ENCODE data around the gene FAM149A.

The FAM149A gene

GRCh38 chr4:186204103-186204559, 99.6 kb downstream of the FAM149A start:
- peaks cover 5% of the 10 kb centered on the region for H3K9me3 ChIP-seq (ENCODE audit: control insufficient read depth, low read length)
- no peak overlapping the region for H3K27ac ChIP-seq (ENCODE audit: low read length, poor library complexity, severe bottlenecking)
- H3K4ac ChIP-seq (ENCODE audit: low read depth in 1 of 2, low read length in 2 of 2) = no peak overlapping the region
- H2BK120ac ChIP-seq (ENCODE audit: low read depth, low read length) = no peak overlapping the region
- DNase-seq = no peak
- H3K23ac ChIP-seq (ENCODE audit: low read length in 2 of 2) = no peak overlapping the region
- no peak overlapping the region for H3K18ac ChIP-seq (ENCODE audit: low read depth in 1 of 2, low read length in 2 of 2)
- no peak overlapping the region for H3K4me2 ChIP-seq (ENCODE audit: low read length, poor library complexity, severe bottlenecking)
- no peaks in the 10 kb centered on the region for H3K27me3 ChIP-seq (ENCODE audit: control insufficient read depth in 1 of 2, insufficient read depth in 1 of 2, low read length in 2 of 2)
- H3K14ac ChIP-seq (ENCODE audit: low read length in 2 of 2) = no peak overlapping the region
- H2AK5ac ChIP-seq (ENCODE audit: low read length, severe bottlenecking) = no peak overlapping the region
- H3K79me1 ChIP-seq (replicated peaks; ENCODE audit: low read length, poor library complexity, severe bottlenecking) = no peaks in the 10 kb centered on the region
- H3K4me3 ChIP-seq (ENCODE audit: insufficient read depth in 1 of 2, low read depth in 1 of 2, low read length in 2 of 2) = peak overlapping the region in 1 of 2 experiments; percentile 25
- H2BK15ac ChIP-seq (ENCODE audit: low read depth, poor library complexity, severe bottlenecking) = no peak overlapping the region
- H3K9ac ChIP-seq (ENCODE audit: low read length) = peak overlapping the region; percentile 63
- H3K4me1 ChIP-seq (ENCODE audit: control insufficient read depth, insufficient read depth, low read depth, low read length) = no peaks in the 10 kb centered on the region
- peaks cover 3 to 25% of the 10 kb centered on the region in 2 experiments for H3K36me3 ChIP-seq (ENCODE audit: control insufficient read depth in 1 of 2, insufficient read depth in 2 of 2, low read depth in 1 of 2, low read length in 2 of 2)
- H2AFZ ChIP-seq (ENCODE audit: low read depth, low read length) = no peak overlapping the region
- H4K8ac ChIP-seq (ENCODE audit: low read length) = no peak overlapping the region
- WGBS = 90% methylated on average over 29 of the region's 45 CpGs
- H2BK5ac ChIP-seq (ENCODE audit: low read depth, low read length, poor library complexity, severe bottlenecking) = no peak overlapping the region
- no peak overlapping the region for H4K91ac ChIP-seq (ENCODE audit: low read length)
- H2BK12ac ChIP-seq (ENCODE audit: low read length in 2 of 2) = no peak overlapping the region

GRCh38 chr4:186204686-186205085, 100.2 kb downstream of the FAM149A start:
- H2BK12ac ChIP-seq (ENCODE audit: low read length in 2 of 2) = no peak overlapping the region
- no peak for DNase-seq
- H4K8ac ChIP-seq (ENCODE audit: low read length) = no peak overlapping the region

GRCh38 chr4:186205156-186205555, 100.7 kb downstream of the FAM149A start:
- Histone ChIP-seq H3K4me1 (ENCODE audit: control insufficient read depth, insufficient read depth, low read depth, low read length) (no peaks in the 10 kb centered on the region), H2BK5ac (ENCODE audit: low read depth, low read length, poor library complexity, severe bottlenecking) (no peak overlapping the region), H3K14ac (ENCODE audit: low read length in 2 of 2) (no peak overlapping the region), H3K4me2 (ENCODE audit: low read length, poor library complexity, severe bottlenecking) (no peak overlapping the region), H2BK120ac (ENCODE audit: low read depth, low read length) (no peak overlapping the region), H3K4me3 (ENCODE audit: insufficient read depth in 1 of 2, low read depth in 1 of 2, low read length in 2 of 2) (no peak overlapping the region), H3K27me3 (ENCODE audit: control insufficient read depth in 1 of 2, insufficient read depth in 1 of 2, low read length in 2 of 2) (no peaks in the 10 kb centered on the region), H2BK12ac (ENCODE audit: low read length in 2 of 2) (no peak overlapping the region), H4K91ac (ENCODE audit: low read length) (no peak overlapping the region), H2BK15ac (ENCODE audit: low read depth, poor library complexity, severe bottlenecking) (no peak overlapping the region), H4K8ac (ENCODE audit: low read length) (no peak overlapping the region), H3K9ac (ENCODE audit: low read length) (peak overlapping the region; percentile 63), H3K9me3 (ENCODE audit: control insufficient read depth, low read length) (peaks cover 10% of the 10 kb centered on the region), H3K79me1 (replicated peaks; ENCODE audit: low read length, poor library complexity, severe bottlenecking) (no peaks in the 10 kb centered on the region), H2AK5ac (ENCODE audit: low read length, severe bottlenecking) (no peak overlapping the region), H3K18ac (ENCODE audit: low read depth in 1 of 2, low read length in 2 of 2) (no peak overlapping the region), H3K27ac (ENCODE audit: low read length, poor library complexity, severe bottlenecking) (no peak overlapping the region), H3K23ac (ENCODE audit: low read length in 2 of 2) (no peak overlapping the region), H2AFZ (ENCODE audit: low read depth, low read length) (no peak overlapping the region), H3K36me3 (ENCODE audit: control insufficient read depth in 1 of 2, insufficient read depth in 2 of 2, low read depth in 1 of 2, low read length in 2 of 2) (peaks cover 3 to 35% of the 10 kb centered on the region in 2 experiments), H3K4ac (ENCODE audit: low read depth in 1 of 2, low read length in 2 of 2) (no peak overlapping the region)
- no peak for DNase-seq
- 87% methylated on average over 8 of the region's 8 CpGs for WGBS

More at GRCh38 chr4:186204686-186205085, 100.2 kb downstream of the FAM149A start:
- no peak overlapping the region for H2AK5ac ChIP-seq (ENCODE audit: low read length, severe bottlenecking)
- H4K91ac ChIP-seq (ENCODE audit: low read length) = no peak overlapping the region
- H3K14ac ChIP-seq (ENCODE audit: low read length in 2 of 2) = no peak overlapping the region
- H2BK5ac ChIP-seq (ENCODE audit: low read depth, low read length, poor library complexity, severe bottlenecking) = no peak overlapping the region
- H3K9me3 ChIP-seq (ENCODE audit: control insufficient read depth, low read length) = peaks cover 10% of the 10 kb centered on the region
- H3K79me1 ChIP-seq (replicated peaks; ENCODE audit: low read length, poor library complexity, severe bottlenecking) = no peaks in the 10 kb centered on the region
- H3K36me3 ChIP-seq (ENCODE audit: control insufficient read depth in 1 of 2, insufficient read depth in 2 of 2, low read depth in 1 of 2, low read length in 2 of 2) = peaks cover 3 to 31% of the 10 kb centered on the region in 2 experiments
- no peak overlapping the region for H2BK120ac ChIP-seq (ENCODE audit: low read depth, low read length)
- no peaks in the 10 kb centered on the region for H3K4me1 ChIP-seq (ENCODE audit: control insufficient read depth, insufficient read depth, low read depth, low read length)
- no peak overlapping the region for H2AFZ ChIP-seq (ENCODE audit: low read depth, low read length)
- H3K27ac ChIP-seq (ENCODE audit: low read length, poor library complexity, severe bottlenecking) = no peak overlapping the region
- no peak overlapping the region for H3K18ac ChIP-seq (ENCODE audit: low read depth in 1 of 2, low read length in 2 of 2)
- 95% methylated on average over 13 of the region's 13 CpGs for WGBS
- H3K9ac ChIP-seq (ENCODE audit: low read length) = peak overlapping the region; percentile 63
- H3K4me3 ChIP-seq (ENCODE audit: insufficient read depth in 1 of 2, low read depth in 1 of 2, low read length in 2 of 2) = peak overlapping the region in 1 of 2 experiments; percentile 25
- H3K27me3 ChIP-seq (ENCODE audit: control insufficient read depth in 1 of 2, insufficient read depth in 1 of 2, low read length in 2 of 2) = no peaks in the 10 kb centered on the region
- no peak overlapping the region for H2BK15ac ChIP-seq (ENCODE audit: low read depth, poor library complexity, severe bottlenecking)
- H3K4me2 ChIP-seq (ENCODE audit: low read length, poor library complexity, severe bottlenecking) = no peak overlapping the region
- H3K23ac ChIP-seq (ENCODE audit: low read length in 2 of 2) = no peak overlapping the region
- no peak overlapping the region for H3K4ac ChIP-seq (ENCODE audit: low read depth in 1 of 2, low read length in 2 of 2)

- Histone ChIP-seq H2BK5ac (ENCODE audit: low read depth, low read length, poor library complexity, severe bottlenecking) (no peak overlapping the region), H2BK120ac (ENCODE audit: low read depth, low read length) (no peak overlapping the region), H3K4me1 (ENCODE audit: control insufficient read depth, insufficient read depth, low read depth, low read length) (no peaks in the 10 kb centered on the region), H2AFZ (ENCODE audit: low read depth, low read length) (no peak overlapping the region), H4K8ac (ENCODE audit: low read length) (no peak overlapping the region), H3K4me2 (ENCODE audit: low read length, poor library complexity, severe bottlenecking) (no peak overlapping the region), H3K9ac (ENCODE audit: low read length) (no peak overlapping the region), H3K4ac (ENCODE audit: low read depth in 1 of 2, low read length in 2 of 2) (no peak overlapping the region), H3K9me3 (ENCODE audit: control insufficient read depth, low read length) (no peaks in the 10 kb centered on the region), H3K14ac (ENCODE audit: low read length in 2 of 2) (no peak overlapping the region), H2BK12ac (ENCODE audit: low read length in 2 of 2) (no peak overlapping the region), H3K18ac (ENCODE audit: low read depth in 1 of 2, low read length in 2 of 2) (no peak overlapping the region), H4K91ac (ENCODE audit: low read length) (no peak overlapping the region), H3K36me3 (ENCODE audit: control insufficient read depth in 1 of 2, insufficient read depth in 2 of 2, low read depth in 1 of 2, low read length in 2 of 2) (peaks cover 0 to 7% of the 10 kb centered on the region in 2 experiments), H3K79me1 (replicated peaks; ENCODE audit: low read length, poor library complexity, severe bottlenecking) (no peaks in the 10 kb centered on the region), H3K4me3 (ENCODE audit: insufficient read depth in 1 of 2, low read depth in 1 of 2, low read length in 2 of 2) (peak overlapping the region in 1 of 2 experiments; percentile 28), H2BK15ac (ENCODE audit: low read depth, poor library complexity, severe bottlenecking) (no peak overlapping the region), H3K27ac (ENCODE audit: low read length, poor library complexity, severe bottlenecking) (no peak overlapping the region), H2AK5ac (ENCODE audit: low read length, severe bottlenecking) (no peak overlapping the region), H3K23ac (ENCODE audit: low read length in 2 of 2) (no peak overlapping the region), H3K27me3 (ENCODE audit: control insufficient read depth in 1 of 2, insufficient read depth in 1 of 2, low read length in 2 of 2) (peaks cover 0 to 4% of the 10 kb centered on the region in 2 experiments)
- 83% methylated on average over 8 of the region's 8 CpGs for WGBS
- no peak for DNase-seq
These were observed 112.0 kb downstream of the FAM149A start for GRCh38 chr4:186216465-186217024.
